NCI-H1694 (cell line): ENCODE data around the gene FDCSP.
"Not testable (repeated sequence)": the region's sequence is repeated elsewhere in the genome, so short reads cannot be mapped to it uniquely, and the experiment has no call there.

Experiments used
- DNase-seq: peaks from one replicate; lab custom pipeline; 2025; lab: John Stamatoyannopoulos, UW

Gene FDCSP

DNA sequence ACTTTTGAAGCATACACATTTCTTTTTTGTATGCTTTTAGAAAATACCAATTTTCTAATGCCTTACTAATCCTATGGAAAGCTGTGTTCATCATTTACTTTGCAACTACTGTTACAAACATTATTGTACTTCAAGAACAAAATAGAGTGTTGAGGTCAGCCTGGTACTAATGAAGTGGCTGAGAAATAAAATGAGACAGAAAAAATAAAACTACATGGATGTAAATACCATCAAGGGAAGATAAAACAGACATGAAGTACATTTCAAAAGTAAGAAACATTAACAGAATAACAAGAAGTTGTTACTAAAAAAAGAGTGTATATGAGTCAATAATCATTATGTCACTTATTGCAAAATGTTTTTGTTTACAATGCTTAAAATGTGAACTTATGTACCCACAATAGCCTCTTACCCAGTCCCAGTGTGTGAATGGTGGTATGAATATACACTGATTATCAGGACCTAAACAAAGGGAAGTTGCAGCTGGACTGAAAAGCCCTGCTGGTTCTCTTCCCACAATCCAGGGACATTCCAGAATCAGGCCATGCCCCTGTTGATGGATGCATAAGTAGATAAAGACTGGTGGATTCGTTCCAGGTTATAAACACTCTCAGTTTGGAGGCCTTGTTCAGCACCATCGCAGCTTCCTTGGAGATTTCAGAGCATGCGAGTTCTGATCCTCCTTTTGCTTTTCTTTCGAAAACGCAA, 14.1 kb downstream of the FDCSP start:
- no peak for DNase-seq

DNA sequence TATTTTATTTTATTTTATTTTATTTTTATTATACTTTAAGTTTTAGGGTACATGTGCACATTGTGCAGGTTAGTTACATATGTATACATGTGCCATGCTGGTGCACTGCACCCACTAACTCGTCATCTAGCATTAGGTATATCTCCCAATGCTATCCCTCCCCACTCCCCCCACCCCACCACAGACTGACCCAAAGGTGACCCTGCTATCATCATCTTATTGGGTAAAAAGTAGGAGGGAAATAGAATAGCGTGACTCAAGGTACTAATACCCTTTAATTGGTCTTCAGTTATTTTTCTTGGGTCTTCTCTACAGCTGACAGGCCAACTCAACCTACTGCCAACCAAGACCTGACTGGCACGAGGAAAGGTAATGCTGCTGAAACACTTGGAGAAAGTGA, 16.4 kb downstream of the FDCSP start, which contains the start of gene CSN3:
CSN3 (plus strand) TSS at position 301 of the 400 bp plus-strand sequence. CDS start 2,223 bp downstream, outside the sequence.
- not testable (repeated sequence) for DNase-seq

DNA sequence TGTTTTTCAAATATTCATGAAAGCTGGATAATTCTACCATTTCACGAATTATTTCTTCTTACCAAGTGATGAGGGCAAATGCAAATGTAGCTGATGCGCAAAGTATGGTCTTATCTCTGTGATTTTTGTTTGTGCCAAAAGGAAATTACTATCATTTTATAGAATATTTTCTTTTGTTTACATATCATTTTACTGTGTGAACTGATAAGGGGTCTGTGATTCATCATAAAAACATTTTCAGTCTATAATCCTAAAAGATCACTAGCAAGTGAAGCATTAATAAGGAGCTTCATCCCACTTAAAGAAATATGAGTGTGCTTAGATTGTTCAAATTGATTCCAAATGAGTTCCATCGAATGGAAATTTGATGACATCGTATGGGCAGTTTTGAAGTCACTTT, 17.2 kb downstream of the FDCSP start:
- no peak for DNase-seq

DNA sequence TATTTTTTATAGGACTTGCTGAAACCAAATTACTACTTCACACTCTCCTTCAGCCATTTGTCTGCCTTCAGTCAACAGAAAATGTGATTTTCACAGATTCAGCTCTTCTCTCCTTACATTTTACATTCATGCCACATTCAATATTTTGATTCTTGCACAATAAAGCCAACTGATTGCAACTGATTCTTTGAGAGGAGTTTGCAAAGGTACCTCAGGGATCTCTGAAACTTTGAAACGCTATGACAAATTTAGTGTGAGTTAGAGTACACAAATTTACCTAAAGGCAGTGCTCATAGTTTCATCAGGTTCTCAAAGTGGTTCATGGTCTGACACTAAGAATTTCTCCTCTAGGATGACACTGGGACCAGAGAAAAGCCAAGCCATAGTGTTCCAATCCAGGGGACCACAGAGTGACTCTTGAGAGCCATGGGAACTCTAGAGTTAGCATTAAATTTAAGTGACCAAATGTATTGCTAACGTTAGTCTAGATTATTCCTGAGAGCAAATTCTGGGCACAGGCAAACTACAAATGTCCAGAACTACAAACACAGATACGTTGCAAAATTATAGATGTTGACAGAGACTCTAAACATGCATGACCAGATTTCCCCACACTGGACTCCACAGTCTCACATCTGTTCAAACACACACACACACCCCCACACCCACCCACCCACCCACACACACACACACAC, 25.5 kb downstream of the FDCSP start:
- DNase-seq = no peak

DNA sequence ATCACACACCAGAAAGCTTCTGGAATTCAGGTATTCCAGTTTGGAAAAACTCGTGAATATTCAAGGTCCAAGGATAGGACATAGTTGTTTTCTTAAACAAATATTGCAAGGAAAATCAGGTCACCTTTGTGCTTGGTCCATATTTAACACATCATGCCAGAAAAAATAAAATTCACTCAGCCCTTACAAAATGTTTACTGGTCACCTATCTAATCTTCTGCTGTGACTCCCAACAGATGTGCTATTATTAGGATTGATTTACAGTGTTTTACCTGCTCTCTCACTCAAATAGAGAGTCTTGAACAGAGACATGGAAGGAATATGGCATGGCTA, 26.0 kb downstream of the FDCSP start:
- DNase-seq = no peak

DNA sequence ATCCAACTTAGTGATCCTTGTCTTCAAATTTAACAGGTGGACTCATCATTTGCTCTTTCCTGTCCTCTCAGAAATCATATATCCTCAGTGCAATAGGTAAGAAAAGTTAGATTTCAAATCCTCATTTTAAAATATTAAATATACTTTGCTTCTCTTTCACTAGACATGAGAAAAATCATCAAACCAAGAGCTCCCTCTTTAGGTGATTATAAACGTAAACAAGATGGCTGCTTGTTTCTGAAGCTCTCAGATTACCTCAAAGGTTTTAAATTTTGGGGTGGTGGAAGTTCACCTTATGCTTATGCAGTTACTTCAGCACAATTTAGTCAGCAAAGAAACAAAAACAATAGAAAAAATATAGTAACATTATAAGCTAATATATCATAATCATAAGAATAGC, 43.8 kb downstream of the FDCSP start:
- DNase-seq = peak; percentile 1

DNA sequence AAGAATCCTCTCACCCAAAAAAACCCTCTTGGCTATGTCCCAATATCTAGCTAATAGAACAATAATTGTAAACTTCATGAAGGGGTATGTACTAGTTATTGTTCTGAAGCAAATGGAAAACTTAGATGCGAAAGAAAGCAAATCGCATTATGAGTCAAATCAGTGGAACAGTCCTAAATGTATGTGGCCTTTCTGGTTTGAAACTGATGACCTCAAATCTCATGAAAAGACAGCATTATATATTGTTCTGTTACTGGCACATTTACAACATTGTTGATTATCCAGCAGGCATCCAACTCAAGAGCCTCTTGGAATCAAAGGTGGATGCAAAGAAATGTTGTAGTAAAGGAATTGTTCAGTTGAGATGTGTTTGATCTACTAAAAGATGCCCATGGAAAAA, 51.2 kb downstream of the FDCSP start:
- no peak for DNase-seq

DNA sequence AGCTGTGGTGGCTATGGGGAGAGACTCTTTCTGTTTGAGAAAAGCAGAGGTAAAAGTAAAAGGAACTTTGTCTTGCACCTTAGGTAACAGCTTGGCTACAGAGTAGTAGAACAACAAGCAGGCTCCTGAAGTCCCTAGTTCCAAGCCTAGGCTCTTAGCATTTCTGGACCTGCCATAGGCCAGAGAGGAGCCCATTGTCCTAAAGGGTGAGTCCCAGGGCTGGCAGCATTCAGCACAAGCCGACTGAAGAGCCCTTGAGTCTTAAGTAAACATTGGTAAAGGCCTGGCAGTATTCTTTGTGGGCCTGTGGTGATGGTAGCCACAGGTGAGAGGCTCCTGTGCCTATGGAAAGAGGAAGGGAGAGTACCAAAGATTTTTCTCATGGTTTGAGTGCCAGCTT, 54.6 kb downstream of the FDCSP start:
- DNase-seq = no peak
